GM10847 (cell line): ENCODE results near the gene MEST.

Source experiments
- POLR2A ChIP-seq: IDR thresholded peaks from 2 replicates; pipeline ENCODE4 v1.6.1; 2011; ENCODE audit not compliant: insufficient read length; ENCODE audit errors: extremely low read depth

The MEST gene

GRCh38 chr7:130476297-130477150 is 15.4 kb upstream of the MEST start:
- TF ChIP-seq POLR2A: no peak

- no peak for TF ChIP-seq POLR2A
Measured at GRCh38 chr7:130478991-130479390, 12.9 kb upstream of the MEST start.

- TF ChIP-seq POLR2A: no peak
Measured at GRCh38 chr7:130479716-130480400, 12.0 kb upstream of the MEST start.

DNA sequence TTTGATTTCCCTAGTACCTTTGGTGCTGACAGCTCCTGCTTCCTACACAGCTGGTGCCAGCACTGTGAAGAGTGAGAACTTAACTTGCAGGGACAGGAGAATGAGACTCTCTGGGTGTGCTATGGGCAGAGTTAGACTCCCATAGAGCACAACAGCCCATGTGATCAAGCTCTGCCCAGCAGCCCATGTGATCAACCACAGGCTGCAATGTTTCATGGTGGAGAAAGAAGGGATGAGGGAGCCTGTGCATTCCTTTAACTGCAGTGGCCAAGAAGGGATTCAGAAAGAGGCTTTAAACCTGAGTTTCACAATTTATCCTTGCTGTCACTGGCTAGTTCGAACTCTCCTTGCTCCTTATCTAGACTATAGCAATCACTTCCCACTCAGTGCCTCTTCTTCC is 10.0 kb upstream of the MEST start:
- TF ChIP-seq POLR2A: no peak

GRCh38 chr7:130483031-130483430 is 8.9 kb upstream of the MEST start:
- no peak for TF ChIP-seq POLR2A

DNA sequence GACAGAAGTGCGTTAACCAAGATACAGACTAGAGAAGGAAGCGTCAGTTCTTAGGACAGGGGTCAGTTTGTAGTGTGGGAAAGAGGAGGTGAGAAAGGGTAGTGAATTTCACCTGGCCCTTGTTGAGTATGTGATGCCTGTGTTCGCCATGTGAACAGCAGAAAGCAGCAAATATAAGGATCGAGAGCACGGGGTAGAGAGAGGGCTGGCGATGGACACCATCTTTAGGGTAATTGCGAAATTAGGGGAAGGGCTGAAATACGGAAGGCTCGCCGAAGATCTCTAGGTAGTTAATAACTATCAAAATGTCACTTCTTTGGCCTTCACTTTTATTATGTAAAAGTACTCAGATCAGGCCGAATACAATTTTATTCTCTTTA is 6.2 kb upstream of the MEST start:
- TF ChIP-seq POLR2A: no peak

GRCh38 chr7:130486114-130486953 is 5.6 kb upstream of the MEST start:
- TF ChIP-seq POLR2A: no peak

DNA sequence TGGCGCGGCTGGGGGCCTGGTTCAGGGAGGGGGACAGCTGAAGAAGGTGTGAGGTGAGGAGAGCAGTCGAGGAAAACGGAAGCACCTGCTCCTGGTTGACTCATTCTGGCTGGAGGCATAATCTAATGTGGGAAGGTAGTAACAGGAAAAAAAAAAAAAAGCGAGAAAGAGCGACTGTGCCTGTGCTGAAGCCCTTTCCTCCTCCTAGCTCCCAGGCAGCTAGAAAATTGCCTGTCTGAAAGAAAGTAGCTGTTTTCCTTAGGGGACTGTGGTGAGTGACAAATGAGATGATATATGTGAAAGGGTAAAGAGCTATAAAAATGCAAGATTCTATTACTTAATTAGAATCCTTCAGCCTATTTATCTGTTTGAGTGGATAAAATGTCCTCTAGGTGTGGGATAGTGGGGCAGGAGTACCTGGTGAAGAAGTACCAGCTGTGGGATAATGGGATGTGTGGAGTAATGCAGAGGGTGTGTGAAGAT is 4.9 kb upstream of the MEST start:
- TF ChIP-seq POLR2A: no peak

DNA sequence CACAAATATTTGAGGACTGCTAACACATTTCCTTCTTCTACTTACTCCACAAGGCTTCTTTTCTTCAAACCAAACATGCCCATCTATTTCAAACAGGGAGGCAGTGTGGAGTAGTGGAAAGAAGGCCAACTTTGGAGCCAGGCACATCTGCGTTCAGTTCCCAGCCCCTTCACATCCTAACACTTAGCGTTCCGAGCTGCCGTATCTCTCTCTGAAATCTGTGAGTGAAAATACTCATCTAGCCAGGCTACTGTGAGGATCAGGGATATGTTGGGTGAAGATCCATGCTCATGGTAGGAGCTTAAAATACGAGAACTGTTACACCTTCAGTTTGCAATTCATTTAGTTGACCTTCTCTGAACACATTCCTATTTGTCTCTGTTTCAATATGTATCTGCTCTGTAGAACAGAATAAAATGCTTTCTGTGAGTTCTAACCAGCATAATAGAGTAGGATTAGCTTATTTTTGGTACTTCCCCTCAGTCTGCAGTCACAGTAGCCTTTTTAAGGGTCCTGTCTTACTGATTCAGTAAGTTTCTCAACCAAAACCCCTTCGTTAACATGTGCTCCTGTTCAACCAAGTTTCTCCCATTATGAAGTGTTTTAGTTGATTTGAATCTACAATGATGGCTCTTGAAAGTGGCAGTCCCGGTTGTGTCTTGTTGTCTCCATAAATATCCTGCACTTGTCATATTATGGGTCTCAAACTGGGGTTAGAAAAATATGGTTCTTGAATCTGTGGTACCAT is 3.3 kb upstream of the MEST start:
- no peak for TF ChIP-seq POLR2A

DNA sequence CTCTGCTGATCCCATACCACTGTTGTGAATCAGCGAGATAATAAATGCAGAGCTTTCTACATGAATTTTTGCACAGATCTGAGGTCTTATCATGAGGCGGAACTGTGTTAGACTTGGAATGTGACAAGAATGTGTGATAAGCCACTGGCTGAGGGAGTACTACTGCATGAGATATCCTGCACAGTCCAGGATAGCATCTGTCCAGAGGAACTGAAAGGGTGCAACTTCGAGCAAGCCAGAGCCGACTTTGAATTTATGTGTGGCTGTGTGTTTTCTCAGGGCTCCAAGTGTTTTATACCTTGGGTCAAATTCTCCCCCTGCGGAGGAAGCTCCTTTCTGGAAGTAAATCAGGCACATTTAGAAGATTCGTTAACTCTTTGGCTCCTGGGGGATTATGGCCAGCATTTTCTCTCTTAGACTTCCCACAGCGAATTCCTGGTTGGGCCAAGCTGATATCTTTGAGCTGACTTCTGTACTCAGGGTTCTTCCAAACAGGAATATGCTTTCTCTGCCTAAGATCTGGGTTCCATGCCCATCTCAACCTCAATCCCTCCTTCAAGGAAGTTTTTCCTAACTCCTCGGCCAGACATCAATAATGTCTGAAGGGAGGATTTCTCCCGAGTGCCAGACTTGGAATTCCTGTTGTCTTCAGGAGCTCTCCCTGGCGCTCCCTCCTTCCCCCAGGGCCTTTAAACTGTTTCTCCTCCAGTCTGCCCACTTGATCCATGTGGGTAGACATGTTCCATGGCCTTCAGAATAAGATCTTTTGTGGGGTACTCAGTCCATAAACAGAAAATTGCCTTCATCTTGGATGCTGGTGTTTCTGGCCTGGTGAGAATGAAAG is 2.5 kb upstream of the MEST start:
- no peak for TF ChIP-seq POLR2A

- TF ChIP-seq POLR2A: no peak
Measured at GRCh38 chr7:130490311-130490791, 1.5 kb upstream of the MEST start.

- TF ChIP-seq POLR2A: no peak
Measured at GRCh38 chr7:130490888-130491804, 739 bp upstream of the MEST start.

GRCh38 chr7:130492523-130493274 is 814 bp downstream of the MEST start:
- TF ChIP-seq POLR2A: no peak
